ENCODE measurements around the gene WNK1. TPM values are rescaled to one million over a fixed set of nuclear protein-coding genes. Genes with fewer than 3 reads are reported as not detected.

WNK1 gene
- total RNA-seq, 1 donor from 2014 or later = 57.6 TPM

GRCh38 chr12:851343-851742 is 99.0 kb downstream of the WNK1 start:
- no peak for DNase-seq (ENCODE audit: low read depth)
- H3K27me3 ChIP-seq (ENCODE audit: control insufficient read depth, insufficient read depth, low read length) = no peaks in the 10 kb centered on the region
- no peaks in the 10 kb centered on the region for H3K36me3 ChIP-seq (ENCODE audit: control insufficient read depth, insufficient read depth, low read length)
- H3K4me3 ChIP-seq (ENCODE audit: low read depth, low read length) = no peak overlapping the region
- TF ChIP-seq CTCF (IDR thresholded peaks at IDR 0.05; ENCODE audit: insufficient read depth, low read length, poor library complexity, severe bottlenecking) = no peak

- no peaks in the 10 kb centered on the region for H3K36me3 ChIP-seq (ENCODE audit: control insufficient read depth, insufficient read depth, low read length)
- DNase-seq (ENCODE audit: low read depth) = no peak
- TF ChIP-seq CTCF (IDR thresholded peaks at IDR 0.05; ENCODE audit: insufficient read depth, low read length, poor library complexity, severe bottlenecking) = no peak
- no peak overlapping the region for H3K4me3 ChIP-seq (ENCODE audit: low read depth, low read length)
- no peaks in the 10 kb centered on the region for H3K27me3 ChIP-seq (ENCODE audit: control insufficient read depth, insufficient read depth, low read length)
Measured at GRCh38 chr12:851913-852312, 99.5 kb downstream of the WNK1 start.

GRCh38 chr12:852864-853263 is 100.5 kb downstream of the WNK1 start:
- H3K27me3 ChIP-seq (ENCODE audit: control insufficient read depth, insufficient read depth, low read length) = no peaks in the 10 kb centered on the region
- H3K36me3 ChIP-seq (ENCODE audit: control insufficient read depth, insufficient read depth, low read length) = no peaks in the 10 kb centered on the region
- no peak for DNase-seq (ENCODE audit: low read depth)
- TF ChIP-seq CTCF (IDR thresholded peaks at IDR 0.05; ENCODE audit: insufficient read depth, low read length, poor library complexity, severe bottlenecking) = no peak
- H3K4me3 ChIP-seq (ENCODE audit: low read depth, low read length) = no peak overlapping the region

- H3K27me3 ChIP-seq (ENCODE audit: control insufficient read depth, insufficient read depth, low read length) = no peaks in the 10 kb centered on the region
- DNase-seq (ENCODE audit: low read depth) = no peak
- H3K36me3 ChIP-seq (ENCODE audit: control insufficient read depth, insufficient read depth, low read length) = peaks cover 1% of the 10 kb centered on the region
- TF ChIP-seq CTCF (IDR thresholded peaks at IDR 0.05; ENCODE audit: insufficient read depth, low read length, poor library complexity, severe bottlenecking) = no peak
- H3K4me3 ChIP-seq (ENCODE audit: low read depth, low read length) = no peak overlapping the region
Measured at GRCh38 chr12:857611-858010, 105.2 kb downstream of the WNK1 start.

GRCh38 chr12:862303-862911 is 110.0 kb downstream of the WNK1 start:
- Histone ChIP-seq H3K36me3 (ENCODE audit: control insufficient read depth, insufficient read depth, low read length) (peaks cover 1% of the 10 kb centered on the region), H3K27me3 (ENCODE audit: control insufficient read depth, insufficient read depth, low read length) (no peaks in the 10 kb centered on the region), H3K4me3 (ENCODE audit: low read depth, low read length) (no peak overlapping the region)
- no peak for TF ChIP-seq CTCF (IDR thresholded peaks at IDR 0.05; ENCODE audit: insufficient read depth, low read length, poor library complexity, severe bottlenecking)
- DNase-seq (ENCODE audit: low read depth) = no peak

- no peak for DNase-seq (ENCODE audit: low read depth)
- no peak overlapping the region for H3K4me3 ChIP-seq (ENCODE audit: low read depth, low read length)
- peaks cover 1% of the 10 kb centered on the region for H3K36me3 ChIP-seq (ENCODE audit: control insufficient read depth, insufficient read depth, low read length)
- no peak for TF ChIP-seq CTCF (IDR thresholded peaks at IDR 0.05; ENCODE audit: insufficient read depth, low read length, poor library complexity, severe bottlenecking)
- no peaks in the 10 kb centered on the region for H3K27me3 ChIP-seq (ENCODE audit: control insufficient read depth, insufficient read depth, low read length)
Measured at GRCh38 chr12:863285-863684, 110.9 kb downstream of the WNK1 start.

Data from kidney epithelial cell (primary cell).